Skeletal muscle satellite cell (primary cell): ENCODE results near the gene MEGF6. TPM values are rescaled to one million over a fixed set of nuclear protein-coding genes. Genes with fewer than 3 reads are reported as not detected.

Experiments
- H3K27me3 ChIP-seq: 2 replicates; pipeline ENCODE4 v1.7.0; 2013; ENCODE audit warnings: low read length; ENCODE audit not compliant: control insufficient read depth, insufficient read depth
- H3K36me3 ChIP-seq: 2 replicates; pipeline ENCODE4 v1.7.0; 2013; ENCODE audit warnings: mild to moderate bottlenecking, control low read depth, low read length; ENCODE audit not compliant: insufficient read depth
- H3K4me1 ChIP-seq: 2 replicates; pipeline ENCODE4 v1.7.0; 2013; ENCODE audit warnings: low read length; ENCODE audit not compliant: control insufficient read depth, insufficient read depth
- H3K4me2 ChIP-seq: 2 replicates; pipeline ENCODE4 v1.7.0; 2013; ENCODE audit warnings: mild to moderate bottlenecking, low read length
- H3K4me3 ChIP-seq: 2 replicates; pipeline ENCODE4 v1.7.0; 2013; ENCODE audit warnings: low read length
- H3K9ac ChIP-seq: 2 replicates; pipeline ENCODE4 v1.7.0; 2013; ENCODE audit warnings: mild to moderate bottlenecking, low read depth, low read length, moderate library complexity
- H3K9me3 ChIP-seq: replicated peaks from 2 replicates; pipeline ENCODE4 v1.7.0; 2013; ENCODE audit warnings: mild to moderate bottlenecking, control low read depth, low read length
- small RNA-seq: library from RNA; depleted of rRNA; stranded (forward); fragments of <200 nt; gene quantifications from one replicate; pipeline ENCODE3, GENCODE V24; 2012

MEGF6 gene

GRCh38 chr1:3442901-3443300 lies 168.4 kb downstream of the MEGF6 start:
- H3K4me1 ChIP-seq = no peaks in the 10 kb centered on the region
- no peak overlapping the region for H3K4me2 ChIP-seq
- no peaks in the 10 kb centered on the region for H3K36me3 ChIP-seq
- H3K4me3 ChIP-seq = no peak overlapping the region
- H3K9me3 ChIP-seq = no peaks in the 10 kb centered on the region
- H3K27me3 ChIP-seq = peaks cover 48% of the 10 kb centered on the region
- H3K9ac ChIP-seq = no peak overlapping the region

- H3K4me1 ChIP-seq = no peaks in the 10 kb centered on the region
- H3K9me3 ChIP-seq = no peaks in the 10 kb centered on the region
- no peaks in the 10 kb centered on the region for H3K36me3 ChIP-seq
- peaks cover 44% of the 10 kb centered on the region for H3K27me3 ChIP-seq
- H3K9ac ChIP-seq = no peak overlapping the region
- no peak overlapping the region for H3K4me2 ChIP-seq
- no peak overlapping the region for H3K4me3 ChIP-seq
Observed at GRCh38 chr1:3442331-3442730, 169.0 kb downstream of the MEGF6 start.

GRCh38 chr1:3441880-3442279 lies 169.4 kb downstream of the MEGF6 start:
- Histone ChIP-seq H3K36me3 (no peaks in the 10 kb centered on the region), H3K27me3 (peaks cover 47% of the 10 kb centered on the region), H3K4me2 (no peak overlapping the region), H3K9ac (no peak overlapping the region), H3K4me3 (no peak overlapping the region), H3K9me3 (no peaks in the 10 kb centered on the region), H3K4me1 (no peaks in the 10 kb centered on the region)

GRCh38 chr1:3441410-3441847 lies 169.9 kb downstream of the MEGF6 start:
- Histone ChIP-seq H3K4me3 (no peak overlapping the region), H3K9me3 (no peaks in the 10 kb centered on the region), H3K4me2 (no peak overlapping the region), H3K9ac (no peak overlapping the region), H3K4me1 (no peaks in the 10 kb centered on the region), H3K27me3 (peaks cover 51% of the 10 kb centered on the region), H3K36me3 (no peaks in the 10 kb centered on the region)

GRCh38 chr1:3440711-3441409 lies 170.4 kb downstream of the MEGF6 start:
- Histone ChIP-seq H3K9ac (no peak overlapping the region), H3K4me1 (no peaks in the 10 kb centered on the region), H3K4me2 (no peak overlapping the region), H3K4me3 (no peak overlapping the region), H3K27me3 (peaks cover 56% of the 10 kb centered on the region), H3K9me3 (no peaks in the 10 kb centered on the region), H3K36me3 (no peaks in the 10 kb centered on the region)

GRCh38 chr1:3440300-3440681 lies 171.0 kb downstream of the MEGF6 start:
- no peaks in the 10 kb centered on the region for H3K36me3 ChIP-seq
- H3K4me1 ChIP-seq = no peaks in the 10 kb centered on the region
- peaks cover 56% of the 10 kb centered on the region for H3K27me3 ChIP-seq
- H3K4me2 ChIP-seq = no peak overlapping the region
- no peak overlapping the region for H3K9ac ChIP-seq
- no peak overlapping the region for H3K4me3 ChIP-seq
- no peaks in the 10 kb centered on the region for H3K9me3 ChIP-seq

Small RNA genes within 50 kb of the gene (small RNA-seq; reads per million reads assigned to genes)
- not detected for gene MIR551A
